Karpas-422 (cell line): Measurements from ENCODE around the gene DPYD. TPM values are rescaled to one million over a fixed set of nuclear protein-coding genes. Genes with fewer than 3 reads are reported as not detected.

Experiments
- DNase-seq: peaks from one replicate; pipeline ENCODE4 v3.0.0-alpha.2; 2015
- H2AFZ ChIP-seq: fragments of 200-600 bp; sonication (generic); 2 replicates; pipeline ENCODE4 v1.6.1; 2014; ENCODE audit warnings: antibody characterized with exemption, low read length, mixed read lengths
- H3K27ac ChIP-seq: fragments of 200-600 bp; sonication (generic); 2 replicates; pipeline ENCODE4 v1.5.1; 2014; ENCODE audit warnings: mild to moderate bottlenecking, low read length, moderate library complexity
- H3K27me3 ChIP-seq: fragments of 200-600 bp; sonication (generic); 2 replicates; pipeline ENCODE4 v1.6.1; 2014; ENCODE audit warnings: low read length, mixed read lengths
- H3K36me3 ChIP-seq: fragments of 200-600 bp; sonication (generic); 2 replicates; pipeline ENCODE4 v1.6.1; 2014; ENCODE audit warnings: low read length, mixed read lengths; ENCODE audit not compliant: insufficient read depth
- H3K4me1 ChIP-seq: fragments of 200-600 bp; sonication (generic); 2 replicates; pipeline ENCODE4 v1.6.1; 2014; ENCODE audit warnings: mild to moderate bottlenecking, low read length, mixed read lengths
- H3K4me2 ChIP-seq: fragments of 200-600 bp; sonication (generic); 2 replicates; pipeline ENCODE4 v1.6.1; 2014; ENCODE audit warnings: low read length, low read depth, mild to moderate bottlenecking; ENCODE audit not compliant: poor library complexity, severe bottlenecking
- H3K4me3 ChIP-seq: fragments of 200-600 bp; sonication (generic); 2 replicates; pipeline ENCODE4 v1.5.1; 2014; ENCODE audit warnings: mild to moderate bottlenecking, antibody characterized with exemption, low read length, mixed read lengths
- H3K79me2 ChIP-seq: fragments of 200-600 bp; sonication (generic); 2 replicates; pipeline ENCODE4 v1.6.1; 2014; ENCODE audit warnings: mild to moderate bottlenecking, low read length, mixed read lengths
- H3K9ac ChIP-seq: fragments of 200-600 bp; sonication (generic); 2 replicates; pipeline ENCODE4 v1.6.0; 2014; ENCODE audit warnings: low read length
- H3K9me2 ChIP-seq: fragments of 200-600 bp; sonication (generic), shearing (Covaris generic); replicated peaks from 2 replicates; pipeline ENCODE4 v1.6.0; 2014; ENCODE audit warnings: mild to moderate bottlenecking, low read length, moderate library complexity; ENCODE audit not compliant: insufficient read depth
- H3K9me3 ChIP-seq: fragments of 300-700, 200-600 bp; sonication (generic); 2 replicates; pipeline ENCODE4 v1.6.1; 2014; ENCODE audit warnings: low read length, mixed read lengths
- H4K20me1 ChIP-seq: fragments of 200-600 bp; sonication (generic); 2 replicates; pipeline ENCODE4 v1.6.1; 2014; ENCODE audit warnings: mild to moderate bottlenecking, antibody characterized with exemption, low read length, low read depth; ENCODE audit not compliant: insufficient read depth
- total RNA-seq: library from RNA; depleted of rRNA; stranded (reverse); fragments of >200 nt; shearing (Covaris generic); gene quantifications from 2 replicates; pipeline ENCODE4 v1.2.3, GENCODE V29; 2014; ENCODE audit warnings: low replicate concordance

The DPYD gene
- total RNA-seq, 1 experiment from 2014 or later, result 59.4 TPM

DNA sequence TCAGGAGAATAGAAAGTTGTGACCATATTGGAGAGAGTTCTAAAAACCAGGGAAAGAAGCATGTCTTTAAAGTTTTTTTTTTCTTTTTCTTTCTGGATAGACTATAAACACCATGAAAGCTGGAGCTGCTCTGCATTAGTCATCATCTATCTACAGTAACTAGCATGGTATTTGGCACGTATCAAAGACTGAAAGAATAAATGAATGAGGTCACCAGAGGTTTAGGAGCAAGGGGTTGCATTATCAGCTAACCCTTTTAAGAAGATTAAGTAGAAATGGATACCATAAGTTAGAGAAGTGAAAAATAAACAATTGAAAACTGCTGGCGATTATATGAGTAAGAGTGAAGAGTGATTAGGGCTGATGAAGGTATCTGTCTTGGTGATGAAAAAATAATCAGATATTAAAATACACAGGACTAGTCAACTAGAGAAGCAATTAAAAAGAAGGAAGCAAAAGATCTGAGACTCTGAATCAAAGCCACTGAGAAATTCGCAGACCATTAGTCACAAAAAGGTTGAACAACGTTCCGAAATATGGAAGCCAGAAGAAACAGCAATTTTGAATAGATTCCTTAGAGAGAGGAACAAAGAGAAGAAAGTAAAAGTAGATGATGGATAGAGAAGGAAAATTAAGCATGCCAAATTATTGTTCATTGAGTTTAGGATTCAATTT is 536.4 kb downstream of the DPYD start:
- no peaks in the 10 kb centered on the region for H3K27me3 ChIP-seq
- no peak overlapping the region for H3K9ac ChIP-seq
- H3K4me1 ChIP-seq, result peaks cover 4% of the 10 kb centered on the region; the same call in 1 of the 2 replicates
- H3K36me3 ChIP-seq, result no peaks in the 10 kb centered on the region
- no peak overlapping the region for H3K27ac ChIP-seq
- no peak overlapping the region for H3K4me3 ChIP-seq
- no peak overlapping the region for H3K4me2 ChIP-seq
- H3K9me2 ChIP-seq, result no peaks in the 10 kb centered on the region
- no peaks in the 10 kb centered on the region for H4K20me1 ChIP-seq
- no peaks in the 10 kb centered on the region for H3K79me2 ChIP-seq
- H3K9me3 ChIP-seq, result no peaks in the 10 kb centered on the region
- DNase-seq, result no peak
- H2AFZ ChIP-seq, result no peak overlapping the region

DNA sequence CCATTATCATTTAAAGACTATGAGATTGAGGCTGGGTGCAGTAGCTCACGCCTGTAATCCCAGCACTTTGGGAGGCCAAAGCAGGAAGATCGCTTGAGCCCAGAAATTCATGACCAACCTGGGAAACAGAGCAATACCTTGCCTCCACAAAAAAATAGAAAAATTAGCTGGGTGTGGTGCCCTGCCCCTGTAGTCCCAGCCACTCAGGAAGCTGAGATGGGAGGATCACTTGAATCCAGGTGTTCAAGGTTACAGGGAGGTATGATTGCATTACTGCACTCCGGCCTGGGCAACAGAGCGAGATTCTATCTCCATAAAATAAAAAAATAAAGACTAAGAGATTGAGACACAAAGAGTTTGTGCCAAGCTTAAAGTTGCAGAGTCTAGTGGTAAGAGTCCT is 537.0 kb downstream of the DPYD start:
- H3K27ac ChIP-seq, result no peak overlapping the region
- no peaks in the 10 kb centered on the region for H4K20me1 ChIP-seq
- H3K4me2 ChIP-seq, result no peak overlapping the region
- H3K4me1 ChIP-seq, result peaks cover 4% of the 10 kb centered on the region; the same call in 1 of the 2 replicates
- H3K9me3 ChIP-seq, result no peaks in the 10 kb centered on the region
- no peak overlapping the region for H3K9ac ChIP-seq
- H2AFZ ChIP-seq, result no peak overlapping the region
- no peaks in the 10 kb centered on the region for H3K27me3 ChIP-seq
- no peaks in the 10 kb centered on the region for H3K79me2 ChIP-seq
- no peak overlapping the region for H3K4me3 ChIP-seq
- H3K36me3 ChIP-seq, result no peaks in the 10 kb centered on the region
- H3K9me2 ChIP-seq, result no peaks in the 10 kb centered on the region
- no peak for DNase-seq

GRCh38 chr1:97382206-97382605 is 538.6 kb downstream of the DPYD start:
- Histone ChIP-seq H3K9ac (no peak overlapping the region), H3K27ac (no peak overlapping the region), H4K20me1 (no peaks in the 10 kb centered on the region), H3K4me3 (no peak overlapping the region), H3K9me3 (no peaks in the 10 kb centered on the region), H3K9me2 (no peaks in the 10 kb centered on the region), H3K27me3 (no peaks in the 10 kb centered on the region), H3K4me1 (peaks cover 4% of the 10 kb centered on the region; the same call in 1 of the 2 replicates), H3K79me2 (no peaks in the 10 kb centered on the region), H2AFZ (no peak overlapping the region), H3K36me3 (no peaks in the 10 kb centered on the region), H3K4me2 (no peak overlapping the region)
- DNase-seq, result no peak

DNA sequence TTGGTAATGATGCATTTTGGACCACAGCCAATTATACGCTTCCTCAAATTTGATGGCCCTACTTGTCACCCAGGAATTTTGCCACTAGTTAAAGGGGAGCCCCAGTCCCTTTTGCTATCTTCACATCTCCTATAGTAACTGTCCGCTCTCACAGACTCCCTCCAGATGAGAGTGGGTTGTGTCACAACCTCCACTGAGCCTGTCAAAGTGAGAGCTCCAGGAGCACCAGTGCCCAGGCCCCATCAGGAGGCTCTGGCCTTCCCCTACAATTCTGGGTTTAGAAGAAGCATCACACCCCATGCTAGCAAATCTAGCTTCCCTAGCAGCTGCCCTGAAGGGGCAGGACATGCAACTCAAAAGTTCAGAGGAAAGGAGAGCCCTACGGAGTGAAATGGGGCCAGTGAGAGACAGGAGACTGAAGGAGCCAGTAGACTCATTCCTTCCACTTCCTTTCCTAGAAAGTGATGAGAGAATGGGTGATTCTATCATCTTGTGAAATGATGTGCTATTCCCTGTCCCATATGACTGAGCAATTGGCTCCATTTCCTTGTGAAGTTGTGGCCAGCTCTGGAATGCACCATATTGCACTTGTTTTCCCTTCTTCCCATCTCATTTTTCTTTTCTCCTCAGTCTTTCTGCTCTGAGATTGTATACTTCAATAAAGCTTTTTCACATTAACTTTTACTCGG is 541.3 kb downstream of the DPYD start:
- Histone ChIP-seq H4K20me1 (no peaks in the 10 kb centered on the region), H3K4me1 (no peaks in the 10 kb centered on the region), H2AFZ (no peak overlapping the region), H3K36me3 (no peaks in the 10 kb centered on the region), H3K9ac (no peak overlapping the region), H3K9me3 (no peaks in the 10 kb centered on the region), H3K79me2 (no peaks in the 10 kb centered on the region), H3K4me3 (no peak overlapping the region), H3K9me2 (no peaks in the 10 kb centered on the region), H3K27me3 (no peaks in the 10 kb centered on the region), H3K27ac (no peak overlapping the region), H3K4me2 (no peak overlapping the region)
- no peak for DNase-seq

DNA sequence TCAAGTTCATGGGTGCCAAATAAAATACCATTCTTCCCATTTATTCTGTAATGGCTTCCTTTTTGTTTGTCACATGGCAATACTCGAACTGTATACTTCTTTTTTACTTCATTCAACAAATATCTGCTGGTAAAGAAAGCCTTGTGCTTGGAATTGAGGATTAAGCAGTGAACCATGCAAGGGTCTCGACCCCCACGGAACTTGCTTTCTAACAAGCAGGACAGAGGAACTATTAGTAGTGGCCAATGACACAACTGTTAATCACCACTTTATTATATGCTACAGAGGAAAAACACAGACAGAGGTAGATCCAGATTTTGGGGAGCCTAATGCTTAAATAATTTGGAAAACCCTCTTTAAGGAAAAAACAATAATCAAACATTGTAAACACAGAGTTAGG is 542.2 kb downstream of the DPYD start:
- DNase-seq, result no peak
- H3K4me3 ChIP-seq, result no peak overlapping the region
- no peaks in the 10 kb centered on the region for H3K9me2 ChIP-seq
- H3K27me3 ChIP-seq, result no peaks in the 10 kb centered on the region
- H4K20me1 ChIP-seq, result no peaks in the 10 kb centered on the region
- H3K27ac ChIP-seq, result no peak overlapping the region
- H3K4me1 ChIP-seq, result no peaks in the 10 kb centered on the region
- no peaks in the 10 kb centered on the region for H3K36me3 ChIP-seq
- no peak overlapping the region for H3K9ac ChIP-seq
- H2AFZ ChIP-seq, result no peak overlapping the region
- H3K4me2 ChIP-seq, result no peak overlapping the region
- no peaks in the 10 kb centered on the region for H3K9me3 ChIP-seq
- H3K79me2 ChIP-seq, result no peaks in the 10 kb centered on the region

GRCh38 chr1:97377432-97378034 is 543.3 kb downstream of the DPYD start:
- no peak for DNase-seq
- Histone ChIP-seq H3K4me3 (no peak overlapping the region), H3K4me1 (no peaks in the 10 kb centered on the region), H3K9me3 (no peaks in the 10 kb centered on the region), H3K9ac (no peak overlapping the region), H4K20me1 (no peaks in the 10 kb centered on the region), H3K4me2 (no peak overlapping the region), H3K36me3 (no peaks in the 10 kb centered on the region), H3K27ac (no peak overlapping the region), H3K27me3 (no peaks in the 10 kb centered on the region), H3K79me2 (no peaks in the 10 kb centered on the region), H3K9me2 (no peaks in the 10 kb centered on the region), H2AFZ (no peak overlapping the region)

DNA sequence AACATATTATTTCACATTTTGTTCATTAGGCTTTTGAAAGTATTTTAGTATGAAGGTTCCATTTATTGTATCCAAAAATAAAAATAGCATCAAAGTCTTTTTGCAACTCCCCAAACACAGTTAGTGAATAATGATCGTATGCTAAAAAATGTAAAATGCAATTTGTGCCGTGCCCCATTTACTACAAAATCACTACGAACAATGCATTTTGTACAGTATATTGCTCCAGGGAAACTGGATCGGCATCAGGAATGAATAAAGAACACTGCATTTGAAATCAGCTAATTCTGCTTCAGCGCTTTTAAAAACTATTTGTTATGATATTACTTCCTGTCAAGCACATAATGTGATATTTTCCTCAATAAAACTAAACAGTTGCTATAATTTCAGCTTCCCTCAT is 547.8 kb downstream of the DPYD start:
- H3K9ac ChIP-seq, result no peak overlapping the region
- H3K4me1 ChIP-seq, result no peaks in the 10 kb centered on the region
- H3K27me3 ChIP-seq, result no peaks in the 10 kb centered on the region
- no peak for DNase-seq
- H3K36me3 ChIP-seq, result no peaks in the 10 kb centered on the region
- no peak overlapping the region for H3K27ac ChIP-seq
- no peaks in the 10 kb centered on the region for H3K79me2 ChIP-seq
- no peaks in the 10 kb centered on the region for H4K20me1 ChIP-seq
- no peak overlapping the region for H3K4me2 ChIP-seq
- no peaks in the 10 kb centered on the region for H3K9me2 ChIP-seq
- no peak overlapping the region for H3K4me3 ChIP-seq
- no peaks in the 10 kb centered on the region for H3K9me3 ChIP-seq
- H2AFZ ChIP-seq, result no peak overlapping the region

DNA sequence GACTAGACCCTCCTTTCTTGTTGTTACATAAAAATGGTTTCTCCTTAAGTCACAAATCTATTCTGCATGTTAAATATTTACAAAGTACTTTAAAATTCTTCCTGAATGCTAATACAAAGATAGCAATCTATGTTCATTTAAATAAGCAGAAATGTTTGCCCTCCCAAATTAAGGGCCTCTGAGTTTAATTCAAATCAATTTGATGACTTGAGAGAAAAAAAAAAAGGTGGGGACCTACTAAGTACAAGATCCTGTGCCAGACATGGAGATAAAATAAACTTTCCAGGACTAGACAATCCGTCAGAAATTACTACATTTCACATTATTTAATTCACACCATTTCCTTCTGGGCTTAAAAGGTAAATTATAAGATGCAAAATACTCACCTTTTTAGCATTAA is 548.3 kb downstream of the DPYD start:
- H3K4me1 ChIP-seq, result no peaks in the 10 kb centered on the region
- H3K4me2 ChIP-seq, result no peak overlapping the region
- no peaks in the 10 kb centered on the region for H3K9me2 ChIP-seq
- H4K20me1 ChIP-seq, result no peaks in the 10 kb centered on the region
- H3K36me3 ChIP-seq, result no peaks in the 10 kb centered on the region
- H3K9me3 ChIP-seq, result no peaks in the 10 kb centered on the region
- no peak overlapping the region for H2AFZ ChIP-seq
- no peak overlapping the region for H3K27ac ChIP-seq
- H3K4me3 ChIP-seq, result no peak overlapping the region
- H3K79me2 ChIP-seq, result no peaks in the 10 kb centered on the region
- H3K9ac ChIP-seq, result no peak overlapping the region
- no peaks in the 10 kb centered on the region for H3K27me3 ChIP-seq
- no peak for DNase-seq
